Left lung (tissue), 10 donors: Measurements from ENCODE around the gene SIGLEC15. TPM values are rescaled to one million over a fixed set of nuclear protein-coding genes. Genes with fewer than 3 reads are reported as not detected.

Experiments
- ATAC-seq: fragments of 200-7000 bp; cut with Tn5 transposase; one replicate; pipeline ENCODE4 v1.9.1; 2020; ENCODE audit warnings: moderate library complexity
- DNase-seq, 4 donors: peaks; one replicate each; pipeline ENCODE4 v3.0.0-alpha.2; 2013 to 2020
- H3K27ac ChIP-seq, 2 donors: fragments of 200-600 bp; sonication (generic) in 1 of 2; one replicate each; pipeline versions ENCODE4 v1.5.0 to v1.8.0; 2020 to 2021
- H3K27me3 ChIP-seq, 2 donors: fragments of 200-600 bp; sonication (generic) in 1 of 2; one replicate each; pipeline versions ENCODE4 v1.5.0 to v1.8.0; 2020 to 2021
- H3K36me3 ChIP-seq, 2 donors: fragments of 200-600 bp; sonication (generic) in 1 of 2; one replicate each; pipeline versions ENCODE4 v1.5.0 to v1.8.0; 2020 to 2021
- H3K4me1 ChIP-seq, 2 donors: fragments of 200-600 bp; one replicate each; pipeline ENCODE4 v1.8.0; 2021
- H3K4me3 ChIP-seq, 2 donors: fragments of 200-600 bp; sonication (generic) in 1 of 2; one replicate each; pipeline versions ENCODE4 v1.5.0 to v1.8.0; 2020 to 2021; ENCODE audit warnings: mild to moderate bottlenecking in 1 of 2
- H3K9me3 ChIP-seq, 2 donors: fragments of 200-600 bp; sonication (generic) in 1 of 2; one replicate each; pipeline versions ENCODE4 v1.5.0 to v1.8.0; 2020 to 2021
- intact Hi-C, 2 donors: fragments of 100-400 bp; cut with DNase I; formaldehyde crosslinking; loops; one replicate each; pipeline versions ENCODE4 v1.11.2 to v1.14.2; 2022
- polyA plus RNA-seq, 6 donors: library from polyadenylated mRNA; unstranded; fragments of 120-200 nt; gene quantifications; one replicate each; pipeline ENCODE4 v1.2.1, GENCODE V29; 2013; ENCODE audit not compliant: insufficient read length in 6 of 6
- total RNA-seq, 2 donors: library from RNA; stranded (reverse); fragmentation: NEBNext Ultra II Directional; extraction: Animal tissue kit (Norgen Biotek cat#: 25700); gene quantifications; one replicate each; pipeline ENCODE4 v1.2.1, GENCODE V29; 2021
- TF ChIP-seq, protein P1 (sequence below), 2 donors: fragments of 200-600 bp; sonication (generic) in 1 of 2; IDR thresholded peaks; one replicate each; pipeline versions ENCODE4 v1.5.0 to v1.8.0; 2021; ENCODE audit warnings: antibody characterized with exemption in 2 of 2
- donor health status: DM: no; HTN: yes; CAD: no.
- donor health status: DM: no; HTN: no; CAD: no.

The SIGLEC15 gene
- total and polyA plus RNA-seq, 8 donors: 0.19 to 0.47 (median 0.33) TPM

DNA sequence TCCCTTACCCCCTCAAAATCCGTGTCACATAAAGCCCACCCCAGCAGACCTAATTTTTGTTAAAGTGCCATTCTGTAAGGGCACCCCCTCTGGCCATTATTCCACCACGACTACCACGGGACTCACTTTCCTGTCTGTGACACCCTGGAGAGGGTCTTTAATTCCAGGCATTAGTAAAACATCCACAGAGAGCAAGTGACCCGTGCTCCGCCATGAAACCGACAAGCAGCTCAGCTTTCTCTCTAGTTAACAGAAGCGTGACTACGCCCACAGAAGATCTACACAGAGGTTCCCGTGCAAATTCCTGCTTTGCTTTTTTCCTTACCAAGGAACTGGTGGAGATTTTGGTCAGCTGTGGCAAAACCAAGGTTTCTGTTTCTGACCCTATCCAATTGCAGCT is 4.4 kb downstream of the SIGLEC15 start:
- H3K36me3 ChIP-seq: no peaks in the 10 kb centered on the region
- no peak overlapping the region for H3K27ac ChIP-seq
- intact Hi-C loops: no loop called here
- ATAC-seq: no peak
- TF ChIP-seq, protein P1, sequence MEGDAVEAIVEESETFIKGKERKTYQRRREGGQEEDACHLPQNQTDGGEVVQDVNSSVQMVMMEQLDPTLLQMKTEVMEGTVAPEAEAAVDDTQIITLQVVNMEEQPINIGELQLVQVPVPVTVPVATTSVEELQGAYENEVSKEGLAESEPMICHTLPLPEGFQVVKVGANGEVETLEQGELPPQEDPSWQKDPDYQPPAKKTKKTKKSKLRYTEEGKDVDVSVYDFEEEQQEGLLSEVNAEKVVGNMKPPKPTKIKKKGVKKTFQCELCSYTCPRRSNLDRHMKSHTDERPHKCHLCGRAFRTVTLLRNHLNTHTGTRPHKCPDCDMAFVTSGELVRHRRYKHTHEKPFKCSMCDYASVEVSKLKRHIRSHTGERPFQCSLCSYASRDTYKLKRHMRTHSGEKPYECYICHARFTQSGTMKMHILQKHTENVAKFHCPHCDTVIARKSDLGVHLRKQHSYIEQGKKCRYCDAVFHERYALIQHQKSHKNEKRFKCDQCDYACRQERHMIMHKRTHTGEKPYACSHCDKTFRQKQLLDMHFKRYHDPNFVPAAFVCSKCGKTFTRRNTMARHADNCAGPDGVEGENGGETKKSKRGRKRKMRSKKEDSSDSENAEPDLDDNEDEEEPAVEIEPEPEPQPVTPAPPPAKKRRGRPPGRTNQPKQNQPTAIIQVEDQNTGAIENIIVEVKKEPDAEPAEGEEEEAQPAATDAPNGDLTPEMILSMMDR (IDR thresholded peaks at IDR 0.05): no peak
- no peaks in the 10 kb centered on the region for H3K27me3 ChIP-seq
- no peak overlapping the region for H3K4me3 ChIP-seq
- peaks cover 16 to 39% of the 10 kb centered on the region in 2 donors for H3K4me1 ChIP-seq
- DNase-seq: no peak
- H3K9me3 ChIP-seq: no peaks in the 10 kb centered on the region

DNA sequence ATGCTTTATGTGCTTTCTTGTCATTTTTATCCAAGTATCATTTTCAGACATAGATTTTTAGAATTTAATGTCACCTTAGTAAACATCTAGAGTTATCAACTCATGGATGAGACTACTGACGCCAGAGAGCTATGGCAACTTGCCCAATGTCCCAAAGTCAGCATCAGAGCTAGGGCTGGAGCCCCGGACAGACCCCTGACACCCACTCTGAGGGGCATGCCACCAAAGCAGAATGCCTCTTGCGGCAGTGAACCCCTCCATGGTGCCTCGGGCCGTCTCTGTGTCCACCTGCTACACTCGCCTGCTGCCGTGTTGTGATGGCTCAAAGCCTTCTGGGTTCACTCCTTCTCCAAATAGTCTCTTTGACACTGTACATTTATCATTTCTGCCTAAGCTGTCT is 5.4 kb downstream of the SIGLEC15 start:
- H3K27me3 ChIP-seq: no peaks in the 10 kb centered on the region
- H3K27ac ChIP-seq: no peak overlapping the region
- TF ChIP-seq, protein P1 (IDR thresholded peaks at IDR 0.05): no peak
- intact Hi-C loops: no loop called here
- peaks cover 16 to 36% of the 10 kb centered on the region in 2 donors for H3K4me1 ChIP-seq
- H3K9me3 ChIP-seq: no peaks in the 10 kb centered on the region
- H3K36me3 ChIP-seq: no peaks in the 10 kb centered on the region
- ATAC-seq (no peak), DNase-seq (no peak)
- no peak overlapping the region for H3K4me3 ChIP-seq

DNA sequence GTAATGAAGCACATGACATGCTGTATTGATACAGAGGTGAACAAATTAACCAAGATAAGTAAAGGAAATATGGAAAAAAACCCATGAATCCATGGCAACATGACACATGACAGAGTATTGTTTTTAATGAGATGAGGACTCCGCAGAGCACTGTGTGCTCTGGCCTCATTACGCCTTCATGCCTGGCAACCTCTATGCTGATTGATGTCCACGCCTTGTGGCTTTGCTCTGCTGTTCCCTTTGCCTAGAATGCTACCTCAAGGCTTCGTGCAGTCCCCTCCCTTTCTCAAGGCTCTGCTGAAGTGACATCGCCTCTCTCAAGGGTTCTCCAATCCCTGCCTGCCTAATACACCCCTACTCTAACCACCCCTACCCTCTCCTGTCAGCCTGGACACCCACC is 8.4 kb downstream of the SIGLEC15 start:
- Histone ChIP-seq H3K27ac (no peak overlapping the region), H3K9me3 (no peaks in the 10 kb centered on the region), H3K4me1 (peaks cover 18 to 29% of the 10 kb centered on the region in 2 donors), H3K27me3 (peaks cover 21 to 29% of the 10 kb centered on the region in 2 donors), H3K36me3 (no peaks in the 10 kb centered on the region), H3K4me3 (no peak overlapping the region)
- TF ChIP-seq, protein P1 (IDR thresholded peaks at IDR 0.05): no peak
- no peak for ATAC-seq
- intact Hi-C loops: no loop called here
- no peak for DNase-seq

DNA sequence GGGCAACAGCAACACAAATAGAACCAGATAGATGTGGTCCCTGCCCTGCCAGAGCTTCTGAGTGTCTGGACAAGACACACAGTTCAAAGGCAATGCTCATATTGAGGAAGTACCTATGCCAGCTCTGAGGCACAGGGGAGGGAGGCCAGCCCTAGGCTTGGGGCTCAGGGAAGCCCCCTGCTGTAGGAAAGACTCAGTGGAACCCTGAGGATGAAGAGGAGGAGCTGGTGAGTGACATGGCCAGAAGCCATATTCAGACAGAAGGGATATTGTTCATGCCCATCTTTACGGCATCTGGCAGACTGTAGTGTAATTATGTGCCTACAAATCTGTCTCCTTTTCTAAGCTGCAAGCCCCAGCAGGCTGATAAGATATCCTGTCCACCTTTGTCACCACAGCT is 8.8 kb downstream of the SIGLEC15 start:
- H3K27ac ChIP-seq: no peak overlapping the region
- TF ChIP-seq, protein P1 (IDR thresholded peaks at IDR 0.05): no peak
- H3K9me3 ChIP-seq: no peaks in the 10 kb centered on the region
- no peak overlapping the region for H3K4me3 ChIP-seq
- H3K27me3 ChIP-seq: peaks cover 25 to 34% of the 10 kb centered on the region in 2 donors
- ATAC-seq (no peak), DNase-seq (no peak)
- no peaks in the 10 kb centered on the region for H3K36me3 ChIP-seq
- intact Hi-C loops: no loop called here
- H3K4me1 ChIP-seq: peaks cover 16 to 28% of the 10 kb centered on the region in 2 donors

DNA sequence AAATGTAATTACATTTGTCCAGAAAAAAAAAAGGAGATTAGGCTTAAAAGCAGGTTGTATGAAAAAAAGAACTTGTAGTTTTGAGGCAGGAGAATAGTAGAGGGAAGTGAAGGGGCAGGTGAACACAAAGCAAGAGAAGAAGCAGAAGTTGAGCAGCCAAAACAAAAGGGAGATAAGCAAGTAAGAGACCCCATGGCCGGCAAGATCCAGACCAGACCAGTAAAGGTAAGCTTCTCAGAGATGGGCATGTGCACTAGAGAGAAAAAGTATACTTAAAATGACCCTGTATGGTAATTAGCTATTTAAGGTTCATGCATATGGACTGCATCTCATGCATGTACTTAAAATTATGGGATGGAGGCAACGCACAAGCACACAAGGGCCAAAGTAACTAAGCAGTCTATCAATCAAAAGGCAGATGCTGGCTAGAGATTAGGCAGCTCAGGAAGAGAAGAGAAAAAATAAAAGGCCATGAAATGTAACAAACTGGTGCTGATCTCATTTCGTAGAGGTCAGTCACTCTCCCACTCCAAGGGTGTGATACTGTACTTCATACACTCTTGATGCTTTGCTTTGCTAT is 9.7 kb downstream of the SIGLEC15 start:
- intact Hi-C loops: no loop called here

More for the DNA sequence above, 9.7 kb downstream of the SIGLEC15 start:
- DNase-seq (no peak), ATAC-seq (no peak)
- Histone ChIP-seq H3K27me3 (peaks cover 25 to 42% of the 10 kb centered on the region in 2 donors), H3K4me3 (no peak overlapping the region), H3K36me3 (no peaks in the 10 kb centered on the region), H3K9me3 (no peaks in the 10 kb centered on the region), H3K27ac (no peak overlapping the region), H3K4me1 (peaks cover 16 to 25% of the 10 kb centered on the region in 2 donors)
- TF ChIP-seq, protein P1 (IDR thresholded peaks at IDR 0.05): no peak
